Parathyroid adenoma (tissue), 2 donors: ENCODE measurements around the gene RPS6KA4.

Source experiments
- H2AFZ ChIP-seq: fragments of 300-600 bp; sonication (generic); one replicate; pipeline ENCODE4 v1.7.0; 2017; ENCODE audit warnings: antibody characterized with exemption, mild to moderate bottlenecking
- H3K27ac ChIP-seq: fragments of 300-600 bp; sonication (generic); one replicate; pipeline ENCODE4 v1.7.0; 2017
- H3K27me3 ChIP-seq: fragments of 300-600 bp; sonication (generic); one replicate; pipeline ENCODE4 v1.7.0; 2017; ENCODE audit warnings: low read length; ENCODE audit not compliant: control insufficient read depth, insufficient read depth
- H3K36me3 ChIP-seq: fragments of 300-600 bp; sonication (generic); one replicate; pipeline ENCODE4 v1.7.0; 2017; ENCODE audit warnings: low read length; ENCODE audit not compliant: control insufficient read depth, insufficient read depth
- H3K4me1 ChIP-seq: fragments of 300-600 bp; sonication (generic); one replicate; pipeline ENCODE4 v1.7.0; 2017; ENCODE audit warnings: control low read depth
- H3K4me2 ChIP-seq: fragments of 300-600 bp; sonication (generic); one replicate; pipeline ENCODE4 v1.7.0; 2017; ENCODE audit warnings: low read length
- H3K4me3 ChIP-seq: fragments of 300-600 bp; sonication (generic); one replicate; pipeline ENCODE4 v1.7.0; 2017; ENCODE audit warnings: low read depth, low read length
- H3K79me2 ChIP-seq: fragments of 300-600 bp; sonication (generic); one replicate; pipeline ENCODE4 v1.7.0; 2017; ENCODE audit warnings: control low read depth
- H3K9ac ChIP-seq: fragments of 300-600 bp; sonication (generic); one replicate; pipeline ENCODE4 v1.7.0; 2017; ENCODE audit warnings: mild to moderate bottlenecking
- H3K9me3 ChIP-seq: fragments of 300-600 bp; sonication (generic); one replicate; pipeline ENCODE4 v1.7.0; 2017; ENCODE audit warnings: low read length; ENCODE audit not compliant: control insufficient read depth
- CTCF ChIP-seq: fragments of 300-600 bp; sonication (generic); IDR thresholded peaks from one replicate; pipeline ENCODE4 v1.7.0; 2017; ENCODE audit warnings: antibody characterized with exemption, mild to moderate bottlenecking
- donor health status: primary hyperparathyroidism.

Gene RPS6KA4

GRCh38 chr11:64396079-64396591, 37.2 kb downstream of the RPS6KA4 start:
- H3K36me3 ChIP-seq: no peaks in the 10 kb centered on the region
- no peaks in the 10 kb centered on the region for H3K79me2 ChIP-seq
- TF ChIP-seq CTCF: no peak
- H3K27ac ChIP-seq: no peak overlapping the region
- no peaks in the 10 kb centered on the region for H3K4me1 ChIP-seq
- H3K9me3 ChIP-seq: no peaks in the 10 kb centered on the region
- H3K4me3 ChIP-seq: no peak overlapping the region
- no peak overlapping the region for H3K4me2 ChIP-seq
- no peaks in the 10 kb centered on the region for H3K27me3 ChIP-seq
- H3K9ac ChIP-seq: no peak overlapping the region
- H2AFZ ChIP-seq: no peak overlapping the region

GRCh38 chr11:64400102-64400501, 41.1 kb downstream of the RPS6KA4 start:
- H3K4me1 ChIP-seq: no peaks in the 10 kb centered on the region
- no peak overlapping the region for H3K9ac ChIP-seq
- no peaks in the 10 kb centered on the region for H3K79me2 ChIP-seq
- H3K4me3 ChIP-seq: no peak overlapping the region
- no peak overlapping the region for H3K4me2 ChIP-seq
- H2AFZ ChIP-seq: no peak overlapping the region
- H3K36me3 ChIP-seq: no peaks in the 10 kb centered on the region
- no peaks in the 10 kb centered on the region for H3K27me3 ChIP-seq
- TF ChIP-seq CTCF: no peak
- H3K27ac ChIP-seq: no peak overlapping the region
- H3K9me3 ChIP-seq: no peaks in the 10 kb centered on the region

- H3K79me2 ChIP-seq: no peaks in the 10 kb centered on the region
These were observed 41.7 kb downstream of the RPS6KA4 start for GRCh38 chr11:64400667-64401066.

GRCh38 chr11:64401775-64402174, 42.8 kb downstream of the RPS6KA4 start:
- H3K4me3 ChIP-seq: no peak overlapping the region
- H3K79me2 ChIP-seq: no peaks in the 10 kb centered on the region
- H3K27me3 ChIP-seq: no peaks in the 10 kb centered on the region
- H3K9ac ChIP-seq: no peak overlapping the region
- H3K36me3 ChIP-seq: no peaks in the 10 kb centered on the region
- TF ChIP-seq CTCF: no peak
- no peaks in the 10 kb centered on the region for H3K4me1 ChIP-seq
- H3K27ac ChIP-seq: no peak overlapping the region
- H3K4me2 ChIP-seq: no peak overlapping the region
- H3K9me3 ChIP-seq: no peaks in the 10 kb centered on the region
- no peak overlapping the region for H2AFZ ChIP-seq

More at GRCh38 chr11:64400667-64401066, 41.7 kb downstream of the RPS6KA4 start:
- H3K4me2 ChIP-seq: no peak overlapping the region
- H3K9me3 ChIP-seq: no peaks in the 10 kb centered on the region
- H3K27me3 ChIP-seq: no peaks in the 10 kb centered on the region
- H3K27ac ChIP-seq: no peak overlapping the region
- no peak overlapping the region for H2AFZ ChIP-seq
- no peaks in the 10 kb centered on the region for H3K4me1 ChIP-seq
- no peak for TF ChIP-seq CTCF
- no peak overlapping the region for H3K9ac ChIP-seq
- H3K4me3 ChIP-seq: no peak overlapping the region
- no peaks in the 10 kb centered on the region for H3K36me3 ChIP-seq

- no peak overlapping the region for H3K4me2 ChIP-seq
- no peaks in the 10 kb centered on the region for H3K27me3 ChIP-seq
- H3K27ac ChIP-seq: no peak overlapping the region
- no peak overlapping the region for H3K4me3 ChIP-seq
- no peaks in the 10 kb centered on the region for H3K36me3 ChIP-seq
- no peak for TF ChIP-seq CTCF
- no peaks in the 10 kb centered on the region for H3K9me3 ChIP-seq
- H3K4me1 ChIP-seq: no peaks in the 10 kb centered on the region
- H3K9ac ChIP-seq: no peak overlapping the region
- H3K79me2 ChIP-seq: no peaks in the 10 kb centered on the region
- H2AFZ ChIP-seq: no peak overlapping the region
These were observed 44.1 kb downstream of the RPS6KA4 start for GRCh38 chr11:64403106-64403505.
